8988T (cell line): ENCODE results near the gene NANP.

Source experiments
- DNase-seq: peaks from one replicate; pipeline ENCODE4 v3.0.0; 2011

The NANP gene

DNA sequence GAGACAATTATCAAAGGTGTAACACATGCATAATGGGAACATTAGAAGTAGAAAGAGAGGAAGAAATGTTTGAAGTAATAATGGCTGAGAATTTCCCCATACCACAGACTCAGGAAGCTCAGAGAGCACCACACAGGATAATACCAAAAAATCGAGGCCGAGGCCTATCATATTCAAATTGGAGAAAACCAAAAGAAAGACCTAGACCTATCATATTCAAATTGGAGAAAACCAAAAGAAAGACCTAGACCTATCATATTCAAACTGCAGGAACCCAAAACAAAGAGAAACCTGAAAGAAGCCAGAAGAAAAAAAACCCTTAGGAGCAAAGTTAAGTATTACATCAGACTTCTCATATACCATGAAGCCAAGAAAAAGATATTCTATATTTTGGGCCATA, 56.5 kb downstream of the NANP start:
- no peak for DNase-seq

DNA sequence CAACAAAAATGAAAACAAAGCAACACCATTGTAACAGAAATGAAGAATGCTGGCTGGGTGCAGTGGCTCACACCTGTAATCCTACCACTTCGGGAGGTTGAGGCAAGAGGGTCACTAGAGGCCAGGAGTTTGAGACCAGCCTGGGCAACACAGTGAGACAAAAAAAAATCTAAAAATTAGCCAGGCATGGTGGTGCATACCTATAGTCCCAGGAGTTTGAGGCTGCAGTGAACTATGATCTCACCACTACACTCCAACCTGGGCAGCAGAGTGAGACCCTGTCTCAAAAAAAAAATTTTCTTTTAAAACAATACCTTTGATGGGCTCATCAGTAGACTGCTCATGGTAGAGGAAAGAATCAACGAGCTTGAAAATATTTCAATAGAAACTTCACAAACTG, 57.0 kb downstream of the NANP start:
- DNase-seq, result no peak

DNA sequence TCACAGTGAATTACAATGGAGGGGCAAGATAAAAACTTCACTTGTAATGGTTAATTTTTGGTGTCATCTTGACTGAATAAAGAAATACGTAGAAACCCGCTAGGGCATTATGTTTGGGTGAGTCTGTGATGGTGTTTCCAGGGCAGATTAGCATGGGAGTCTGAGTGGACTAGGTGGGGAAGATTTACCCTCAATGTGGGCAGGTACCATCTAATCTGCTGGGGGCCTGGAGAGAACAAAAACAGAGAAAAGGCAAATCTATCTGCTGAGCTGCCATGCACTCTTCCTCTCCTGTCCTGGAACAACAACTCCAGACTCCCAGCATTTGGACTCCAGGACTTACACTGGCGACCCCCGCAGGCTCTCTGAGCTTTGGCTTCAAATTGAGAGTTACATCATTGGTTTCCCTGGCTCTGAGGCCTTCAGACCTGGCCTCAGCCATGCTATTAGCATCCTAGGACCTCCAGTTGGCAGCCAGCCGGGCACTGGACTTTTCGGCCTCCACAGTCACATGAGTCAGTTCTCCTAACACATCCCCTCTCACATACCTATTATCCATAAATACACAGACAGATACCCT, 58.1 kb downstream of the NANP start:
- no peak for DNase-seq

DNA sequence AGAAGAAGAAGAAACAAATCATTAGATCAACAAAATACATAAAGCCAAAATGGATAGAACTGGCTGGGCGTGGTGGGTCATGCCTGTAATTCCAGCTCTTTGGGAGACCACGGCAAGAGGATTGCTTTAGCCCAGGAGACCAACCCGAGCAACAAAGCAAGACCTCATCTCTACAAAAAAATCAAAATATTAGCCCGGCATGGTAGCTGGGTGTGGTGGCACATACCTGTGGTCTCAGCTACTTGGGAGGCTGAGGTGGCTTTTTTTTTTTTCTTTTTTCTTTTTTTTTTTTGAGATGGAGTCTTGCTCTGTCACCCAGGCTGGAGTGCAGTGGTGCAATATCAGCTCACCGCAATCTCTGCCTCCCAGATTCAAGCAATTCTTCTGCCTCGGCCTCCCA, 59.9 kb downstream of the NANP start:
- no peak for DNase-seq

DNA sequence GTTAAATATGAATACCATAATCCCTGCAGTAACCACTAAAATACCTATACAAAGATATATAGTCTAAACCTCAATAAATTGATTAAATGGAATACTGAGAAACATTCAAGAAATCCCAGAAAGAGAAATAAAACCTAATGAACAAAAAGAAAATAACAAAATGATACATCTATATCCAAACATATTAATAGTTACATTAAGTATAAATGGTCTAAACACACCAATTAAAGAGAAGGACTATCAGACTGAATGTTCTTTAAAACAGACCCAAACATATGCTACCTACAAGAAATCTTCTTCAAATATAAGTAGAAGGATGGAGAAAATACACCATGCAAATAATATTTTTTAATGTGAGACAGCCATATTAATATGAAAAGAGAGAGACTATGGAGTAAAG, 60.5 kb downstream of the NANP start:
- DNase-seq, result no peak
